Measurements from ENCODE around the gene NAPG. TPM values are rescaled to one million over a fixed set of nuclear protein-coding genes. Genes with fewer than 3 reads are reported as not detected.
"Not testable (repeated sequence)": the region's sequence is repeated elsewhere in the genome, so short reads cannot be mapped to it uniquely, and the experiment has no call there.

NAPG gene
- total RNA-seq, 4 donors from 2014 or later = 27.1 to 34.7 (median 31.0) TPM

GRCh38 chr18:10591896-10592295 is 66.1 kb downstream of the NAPG start:
- DNase-seq = no peak
- Histone ChIP-seq H3K36me3 (no peaks in the 10 kb centered on the region), H3K27me3 (no peaks in the 10 kb centered on the region), H3K9me3 (no peaks in the 10 kb centered on the region), H3K4me1 (no peaks in the 10 kb centered on the region), H3K4me3 (no peak overlapping the region), H3K27ac (no peak overlapping the region)
- WGBS, 2 donors = 83% methylated on average over 3 of the region's 3 CpGs
- intact Hi-C loops (cut with DNase I) = no loop called here
- TF ChIP-seq POLR2A (IDR thresholded peaks at IDR 0.05) = no peak
- TF ChIP-seq, protein P1, sequence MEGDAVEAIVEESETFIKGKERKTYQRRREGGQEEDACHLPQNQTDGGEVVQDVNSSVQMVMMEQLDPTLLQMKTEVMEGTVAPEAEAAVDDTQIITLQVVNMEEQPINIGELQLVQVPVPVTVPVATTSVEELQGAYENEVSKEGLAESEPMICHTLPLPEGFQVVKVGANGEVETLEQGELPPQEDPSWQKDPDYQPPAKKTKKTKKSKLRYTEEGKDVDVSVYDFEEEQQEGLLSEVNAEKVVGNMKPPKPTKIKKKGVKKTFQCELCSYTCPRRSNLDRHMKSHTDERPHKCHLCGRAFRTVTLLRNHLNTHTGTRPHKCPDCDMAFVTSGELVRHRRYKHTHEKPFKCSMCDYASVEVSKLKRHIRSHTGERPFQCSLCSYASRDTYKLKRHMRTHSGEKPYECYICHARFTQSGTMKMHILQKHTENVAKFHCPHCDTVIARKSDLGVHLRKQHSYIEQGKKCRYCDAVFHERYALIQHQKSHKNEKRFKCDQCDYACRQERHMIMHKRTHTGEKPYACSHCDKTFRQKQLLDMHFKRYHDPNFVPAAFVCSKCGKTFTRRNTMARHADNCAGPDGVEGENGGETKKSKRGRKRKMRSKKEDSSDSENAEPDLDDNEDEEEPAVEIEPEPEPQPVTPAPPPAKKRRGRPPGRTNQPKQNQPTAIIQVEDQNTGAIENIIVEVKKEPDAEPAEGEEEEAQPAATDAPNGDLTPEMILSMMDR (IDR thresholded peaks at IDR 0.05) = no peak

- H3K27ac ChIP-seq = not testable (repeated sequence)
Observed at GRCh38 chr18:10593366-10594022, 67.7 kb downstream of the NAPG start.

DNA sequence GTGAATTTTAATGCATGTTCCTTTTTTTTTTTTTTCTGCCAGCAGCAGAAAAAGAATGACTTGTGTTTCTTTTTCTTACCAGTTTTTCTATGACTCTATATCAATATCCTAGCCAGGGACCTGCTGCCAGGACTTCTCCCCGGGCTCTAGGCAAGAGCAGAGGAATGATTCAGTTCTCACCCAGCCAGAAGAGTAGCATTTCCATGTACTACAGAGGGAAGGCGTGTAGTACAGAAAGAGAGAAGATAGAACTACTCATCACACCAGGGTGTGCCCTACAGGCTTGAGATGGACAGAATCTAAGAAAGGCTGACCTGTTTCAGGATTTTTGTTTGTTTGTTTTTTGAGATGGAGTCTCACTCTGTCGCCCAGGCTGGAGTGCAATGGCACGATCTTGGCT is 70.1 kb downstream of the NAPG start:
- H3K9me3 ChIP-seq; H3K36me3 ChIP-seq; H3K27ac ChIP-seq; H3K4me1 ChIP-seq; intact Hi-C loops (cut with DNase I); H3K27me3 ChIP-seq; H3K4me3 ChIP-seq; DNase-seq: not testable (repeated sequence)
- WGBS, 2 donors = 33 to 60% methylated on average over 1 to 3 of the region's 4 CpGs

More at GRCh38 chr18:10593366-10594022, 67.7 kb downstream of the NAPG start:
- H3K9me3 ChIP-seq; H3K4me1 ChIP-seq; H3K36me3 ChIP-seq; intact Hi-C loops (cut with DNase I); H3K4me3 ChIP-seq; DNase-seq; H3K27me3 ChIP-seq: not testable (repeated sequence)
- WGBS, 2 donors = 53 to 68% methylated on average over 4 to 5 of the region's 5 CpGs

- H3K4me3 ChIP-seq; H3K27ac ChIP-seq; H3K27me3 ChIP-seq; H3K36me3 ChIP-seq; H3K4me1 ChIP-seq; intact Hi-C loops (cut with DNase I); H3K9me3 ChIP-seq; DNase-seq: not testable (repeated sequence)
- WGBS, 2 donors = 79 to 90% methylated on average over 4 of the region's 4 CpGs
Observed at GRCh38 chr18:10597695-10598094, 71.9 kb downstream of the NAPG start.

GRCh38 chr18:10600701-10601100 is 74.9 kb downstream of the NAPG start:
- H3K4me1 ChIP-seq; intact Hi-C loops (cut with DNase I); H3K27me3 ChIP-seq; H3K9me3 ChIP-seq; H3K36me3 ChIP-seq; H3K27ac ChIP-seq; H3K4me3 ChIP-seq; DNase-seq: not testable (repeated sequence)
- WGBS, 2 donors = 72 to 82% methylated on average over 6 to 7 of the region's 7 CpGs

Other genes starting within 250 kb of the NAPG start
- 10 to 100 TPM; 16.5 to 76.5 (median 41.4) TPM for gene APCDD1, start 71.4 kb upstream of the NAPG start, total RNA-seq